HL-60 (cell line): Measurements from ENCODE around the gene UGT2B10.

ENCODE experiments used
- CTCF ChIP-seq: IDR thresholded peaks from one replicate; pipeline ENCODE4 v1.5.1; 2011; ENCODE audit warnings: low read length, control low read depth, inconsistent platforms; ENCODE audit not compliant: insufficient read depth
- GABPA ChIP-seq: IDR thresholded peaks from 2 replicates; pipeline ENCODE4 v1.6.1; 2012; ENCODE audit warnings: low read depth
- REST ChIP-seq: IDR thresholded peaks from 2 replicates; pipeline ENCODE4 v1.6.1; 2012; ENCODE audit warnings: low read depth; ENCODE audit not compliant: insufficient replicate concordance

- TF ChIP-seq GABPA (no peak), REST (no peak), CTCF (no peak)
These were observed 15.8 kb downstream of the UGT2B10 start for GRCh38 chr4:68831642-68832041.
